K562 (cell line): Measurements from ENCODE around the gene ORM1. TPM values are rescaled to one million over a fixed set of nuclear protein-coding genes. Genes with fewer than 3 reads are reported as not detected.
A peak's percentile ranks its signal among the peaks of the same experiment; 100 is the strongest.

ENCODE experiments used
- ATF3 ChIP-seq, 2 experiments: fragments of 450-650 bp in 1 of 2; sonication (generic) in 1 of 2; formaldehyde crosslinking in 1 of 2; IDR thresholded peaks in 1 of 2; conservative IDR thresholded peaks in 1 of 2; 2 replicates each; pipeline versions ENCODE4 v1.6.1 to v1.8.1; 2016 to 2023; ENCODE audit warnings: mild to moderate bottlenecking in 2 of 2, moderate library complexity in 2 of 2, inconsistent platforms in 1 of 2, missing genetic modification reagents in 1 of 2
- BCOR ChIP-seq: fragments of 450-650 bp; IDR thresholded peaks from 2 replicates; pipeline ENCODE4 v1.6.1; 2016
- CTCF ChIP-seq, 3 experiments: IDR thresholded peaks in 2 of 3; conservative IDR thresholded peaks in 1 of 3; 2 replicates each; pipeline ENCODE4 v1.5.1; 2011 to 2012; ENCODE audit warnings: low read length in 3 of 3, mild to moderate bottlenecking in 3 of 3, control low read depth in 2 of 3, improper control_type of control experiment in 1 of 3, inconsistent platforms in 1 of 3, low read depth in 1 of 3, mixed read lengths in 1 of 3, moderate library complexity in 1 of 3; ENCODE audit not compliant: insufficient read depth in 2 of 3
- FOXP4 ChIP-seq: sonication (generic); formaldehyde crosslinking; IDR thresholded peaks from 2 replicates; pipeline ENCODE4 v1.8.0; 2022; ENCODE audit warnings: mild to moderate bottlenecking, missing genetic modification reagents, borderline replicate concordance
- HDAC2 ChIP-seq: fragments of 450-650 bp; IDR thresholded peaks from 2 replicates; pipeline ENCODE4 v1.6.1; 2016; ENCODE audit warnings: mild to moderate bottlenecking
- KDM4B ChIP-seq, 2 experiments: fragments of 450-650 bp in 1 of 2; sonication (generic) in 1 of 2; IDR thresholded peaks; 2 replicates each; pipeline ENCODE4 v1.6.1; 2016 to 2017; ENCODE audit warnings: borderline replicate concordance in 2 of 2, antibody characterized with exemption in 1 of 2, low read depth in 1 of 2, mild to moderate bottlenecking in 1 of 2
- MAFK ChIP-seq: IDR thresholded peaks from 2 replicates; pipeline ENCODE4 v1.6.1; 2011; ENCODE audit warnings: low read length, improper control_type of control experiment
- STAT6 ChIP-seq: sonication (generic); formaldehyde crosslinking; IDR thresholded peaks from 2 replicates; pipeline ENCODE4 v1.8.1; 2023; ENCODE audit warnings: mild to moderate bottlenecking, missing genetic modification reagents
- ZNF146 ChIP-seq: IDR thresholded peaks from one replicate; pipeline ENCODE4 v1.6.1; 2018; ENCODE audit warnings: missing compliant biosample characterization; ENCODE audit not compliant: unreplicated experiment
- ZNF609 ChIP-seq: sonication (generic); formaldehyde crosslinking; IDR thresholded peaks from 2 replicates; pipeline ENCODE4 v1.8.1; 2023; ENCODE audit warnings: missing genetic modification reagents, mild to moderate bottlenecking, borderline replicate concordance
- ZNF668 ChIP-seq: fragments of 250-450 bp; sonication (Bioruptor Pico); IDR thresholded peaks from 2 replicates; pipeline ENCODE4 v1.8.0; 2022; ENCODE audit warnings: mild to moderate bottlenecking, inconsistent platforms
- polyA plus RNA-seq, 8 experiments: library from polyadenylated mRNA; depleted of rRNA in 4 of 8; stranded (reverse) in 5 of 8; unstranded in 3 of 8; fragments of >200 nt; fragmentation: Nextera tagmentation in 2 of 8; fragmentation: Illumina TruSeq in 1 of 8; extraction: Ambion mirVana in 2 of 8; extraction: Trizol in 1 of 8; gene quantifications; 2 replicates each; pipeline versions ENCODE4 v1.2.1 to v1.2.3, GENCODE V29; 2011 to 2014; ENCODE audit warnings: inconsistent platforms in 1 of 8, missing spikeins in 1 of 8
- total RNA-seq, 7 experiments: library from RNA; depleted of rRNA in 6 of 7; stranded (reverse); fragments of >200 nt in 6 of 7; fragmentation: Illumina TruSeq in 2 of 7; extraction: Trizol in 2 of 7; gene quantifications; 2 replicates each; pipeline versions ENCODE4 v1.2.1 to v1.2.3, GENCODE V29; 2011 to 2021; ENCODE audit warnings: low replicate concordance in 1 of 7

Gene ORM1
- total and polyA plus RNA-seq, 9 of the 15 experiments (the other 6 are each of a cell fraction or from before 2014, with no cell fraction given), result 2.9 TPM; not detected in 8

- no peak for TF ChIP-seq FOXP4 (CRISPR knock-in tag)
- no peak for TF ChIP-seq ZNF146 (CRISPR knock-in tag)
- 0 out of 4 replicates have a peak, but pooled peaks of 1 of the 2 experiments have one; percentile 9 for TF ChIP-seq KDM4B (IDR thresholded peaks at IDR 0.05; ENCODE audit: borderline replicate concordance in 2 of 2, low read depth in 1 of 2)
- TF ChIP-seq CTCF (IDR thresholded peaks at IDR 0.05 in 2 of 3, conservative IDR thresholded peaks at IDR 0.05 in 1 of 3; ENCODE audit: insufficient read depth in 2 of 3, low read depth in 1 of 3, low read length in 3 of 3), result peak; percentile 83 to 95 (median 86)
- TF ChIP-seq ZNF668, result no peak
- no peak for TF ChIP-seq ZNF609 (CRISPR knock-in tag)
- TF ChIP-seq ATF3 (IDR thresholded peaks at IDR 0.05), result no peak
- no peak for TF ChIP-seq ATF3 (CRISPR knock-in tag; conservative IDR thresholded peaks at IDR 0.05)
- TF ChIP-seq MAFK, result no peak
- no peak for TF ChIP-seq HDAC2
- no peak for TF ChIP-seq STAT6 (CRISPR knock-in tag)
- TF ChIP-seq BCOR, result peak; percentile 82; the same call in 1 of the 2 replicates
Measured at GRCh38 chr9:114339130-114339908, 16.4 kb downstream of the ORM1 start (continued).
